ENCODE results near the gene MYH7B. TPM values are rescaled to one million over a fixed set of nuclear protein-coding genes. Genes with fewer than 3 reads are reported as not detected.

Gene MYH7B
- total RNA-seq, 1 experiment from 2014 or later, result 0.07 TPM

GRCh38 chr20:34915749-34916455, 39.8 kb upstream of the MYH7B start:
- POLR2A ChIA-PET, result interaction anchor here (0.6 to 1.2 kb wide), 4 partner anchors 8 to 861 kb away, joined by 3 read pairs; no protein-coding TSS in a partner anchor
- no TSS peak for BruUV-seq (replicated peaks)
- Mint-ChIP-seq H3K36me3 (ENCODE audit: insufficient read depth, unreplicated experiment) (peaks cover 11% of the 10 kb centered on the region), H3K27me3 (ENCODE audit: insufficient read depth, unreplicated experiment) (no peaks in the 10 kb centered on the region), H3K4me1 (ENCODE audit: insufficient read depth, unreplicated experiment) (peaks cover 16% of the 10 kb centered on the region), H3K27ac (ENCODE audit: low read depth, unreplicated experiment) (no peak overlapping the region), H3K9me3 (ENCODE audit: unreplicated experiment) (no peaks in the 10 kb centered on the region), H3K4me3 (ENCODE audit: unreplicated experiment) (no peak overlapping the region)
- TF ChIP-seq CTCF (IDR thresholded peaks at IDR 0.05; ENCODE audit: unreplicated experiment), result no peak
- no peak for DNase-seq (ENCODE audit: unreplicated experiment)
- CTCF ChIA-PET, result interaction anchor here (0.6 to 2.5 kb wide), 3 partner anchors 40 to 83 kb away, joined by 3 to 6 read pairs (median 3); partner anchors contain the start of gene ACSS2
- intact Hi-C loops (cut with micrococcal nuclease), result no loop called here

GRCh38 chr20:34916774-34917354, 38.8 kb upstream of the MYH7B start:
- ChIA-PET POLR2A (interaction anchor here (0.9 to 1.2 kb wide), 3 partner anchors 9 to 93 kb away, joined by 3 read pairs; no protein-coding TSS in a partner anchor), CTCF (interaction anchor here (0.6 to 2.5 kb wide), 6 partner anchors 23 to 616 kb away, joined by 3 to 6 read pairs (median 3); no protein-coding TSS in a partner anchor)
- H3K27me3 Mint-ChIP-seq (ENCODE audit: insufficient read depth, unreplicated experiment), result no peaks in the 10 kb centered on the region
- no peak for TF ChIP-seq CTCF (IDR thresholded peaks at IDR 0.05; ENCODE audit: unreplicated experiment)
- peaks cover 14% of the 10 kb centered on the region for H3K36me3 Mint-ChIP-seq (ENCODE audit: insufficient read depth, unreplicated experiment)
- no peaks in the 10 kb centered on the region for H3K9me3 Mint-ChIP-seq (ENCODE audit: unreplicated experiment)
- intact Hi-C loops (cut with micrococcal nuclease), result no loop called here
- H3K4me1 Mint-ChIP-seq (ENCODE audit: insufficient read depth, unreplicated experiment), result peaks cover 18% of the 10 kb centered on the region
- H3K27ac Mint-ChIP-seq (ENCODE audit: low read depth, unreplicated experiment), result no peak overlapping the region
- H3K4me3 Mint-ChIP-seq (ENCODE audit: unreplicated experiment), result no peak overlapping the region
- no TSS peak for BruUV-seq (replicated peaks)
- DNase-seq (ENCODE audit: unreplicated experiment), result no peak

GRCh38 chr20:34920055-34920454, 35.6 kb upstream of the MYH7B start:
- POLR2A ChIA-PET, result interaction anchor here (1.3 to 1.5 kb wide), 2 partner anchors 13 to 44 kb away, joined by 5 to 6 read pairs; partner anchors contain the start of gene ACSS2
- Mint-ChIP-seq H3K4me3 (ENCODE audit: unreplicated experiment) (no peak overlapping the region), H3K4me1 (ENCODE audit: insufficient read depth, unreplicated experiment) (peaks cover 18% of the 10 kb centered on the region), H3K36me3 (ENCODE audit: insufficient read depth, unreplicated experiment) (peaks cover 8% of the 10 kb centered on the region), H3K9me3 (ENCODE audit: unreplicated experiment) (no peaks in the 10 kb centered on the region), H3K27ac (ENCODE audit: low read depth, unreplicated experiment) (no peak overlapping the region), H3K27me3 (ENCODE audit: insufficient read depth, unreplicated experiment) (no peaks in the 10 kb centered on the region)
- intact Hi-C loops (cut with micrococcal nuclease), result no loop called here
- BruUV-seq (replicated peaks), result no TSS peak
- CTCF ChIA-PET, result no interaction called here
- DNase-seq (ENCODE audit: unreplicated experiment), result no peak
- TF ChIP-seq CTCF (IDR thresholded peaks at IDR 0.05; ENCODE audit: unreplicated experiment), result no peak

- no peak for DNase-seq (ENCODE audit: unreplicated experiment)
- no peak overlapping the region for H3K4me3 Mint-ChIP-seq (ENCODE audit: unreplicated experiment)
Measured at GRCh38 chr20:34921436-34921835, 34.2 kb upstream of the MYH7B start.

More at GRCh38 chr20:34921436-34921835, 34.2 kb upstream of the MYH7B start:
- no TSS peak for BruUV-seq (replicated peaks)
- ChIA-PET CTCF (interaction anchor here (0.7 to 2.2 kb wide), 3 partner anchors 9 to 34 kb away, joined by 3 to 6 read pairs (median 4); partner anchors contain the start of genes GSS and MYH7B), POLR2A (interaction anchor here (0.5 to 4.4 kb wide), 11 partner anchors 10 to 86 kb away, joined by 3 to 51 read pairs (median 7); partner anchors contain the start of genes ACSS2 and GGT7)
- TF ChIP-seq CTCF (IDR thresholded peaks at IDR 0.05; ENCODE audit: unreplicated experiment), result no peak
- no peaks in the 10 kb centered on the region for H3K27me3 Mint-ChIP-seq (ENCODE audit: insufficient read depth, unreplicated experiment)
- no peak overlapping the region for H3K27ac Mint-ChIP-seq (ENCODE audit: low read depth, unreplicated experiment)
- no peaks in the 10 kb centered on the region for H3K9me3 Mint-ChIP-seq (ENCODE audit: unreplicated experiment)
- peaks cover 17% of the 10 kb centered on the region for H3K36me3 Mint-ChIP-seq (ENCODE audit: insufficient read depth, unreplicated experiment)
- peaks cover 23% of the 10 kb centered on the region for H3K4me1 Mint-ChIP-seq (ENCODE audit: insufficient read depth, unreplicated experiment)
- intact Hi-C loops (cut with micrococcal nuclease), result no loop called here
